ENCODE results near the gene NOTUM. TPM values are rescaled to one million over a fixed set of nuclear protein-coding genes. Genes with fewer than 3 reads are reported as not detected.

The NOTUM gene
- not detected in 2 replicates for total RNA-seq

GRCh38 chr17:81961087-81961511 lies at the start of gene NOTUM:
NOTUM (minus strand) TSS chr17:81961187; CDS start chr17:81960909, 278 bp downstream.

GRCh38 chr17:81977211-81977808 lies 16.3 kb upstream of the NOTUM start, which contains the start of gene ASPSCR1:
ASPSCR1 (plus strand) TSS chr17:81977629; CDS start chr17:81977647, 18 bp downstream.

GRCh38 chr17:81947189-81947588 lies 13.8 kb downstream of the NOTUM start, which contains the start of gene MYADML2:
MYADML2 (minus strand) TSS chr17:81947233; CDS start chr17:81941741, 5,492 bp downstream.

GRCh38 chr17:81927653-81928543 lies 33.1 kb downstream of the NOTUM start, which contains the start of gene MAFG:
MAFG (minus strand) TSS chr17:81927735; CDS start chr17:81923185, 4,550 bp downstream.

GRCh38 chr17:81917565-81918332 lies 43.2 kb downstream of the NOTUM start, which contains the start of gene SIRT7:
SIRT7 (minus strand) TSS chr17:81918176; CDS start chr17:81918131, 45 bp downstream.

GRCh38 chr17:81911277-81911961 lies 49.6 kb downstream of the NOTUM start, which contains the start of gene PCYT2:
PCYT2 (minus strand) TSS chr17:81911399; CDS start chr17:81911355, 44 bp downstream.

Other genes starting within 250 kb of the NOTUM start
- 11.8 and 12.3 TPM in 2 replicates for gene SLC25A10, start 248.9 kb downstream of the NOTUM start, total RNA-seq
- gene GCGR, start 157.0 kb downstream of the NOTUM start, total RNA-seq: not detected in 2 replicates
- 79.1 and 107 TPM in 2 replicates for gene MCRIP1, start 127.9 kb downstream of the NOTUM start, total RNA-seq
- not detected in 2 replicates for gene PPP1R27, start 126.1 kb downstream of the NOTUM start, total RNA-seq
- gene P4HB, start 100.7 kb downstream of the NOTUM start, total RNA-seq: 3,334 and 3,459 TPM in 2 replicates
- gene ARHGDIA, start 89.8 kb downstream of the NOTUM start, total RNA-seq: 303 and 339 TPM in 2 replicates
- gene ALYREF, start 69.6 kb downstream of the NOTUM start, total RNA-seq: 55.6 and 108 TPM in 2 replicates
- gene ANAPC11, start 69.5 kb downstream of the NOTUM start, total RNA-seq: 195 and 225 TPM in 2 replicates
- 6.6 TPM in 1 of 2 replicates, not detected in the other for gene NPB, start 58.9 kb downstream of the NOTUM start, total RNA-seq
- 28.3 and 50.5 TPM in 2 replicates for gene PCYT2, start 49.8 kb downstream of the NOTUM start, total RNA-seq
- gene SIRT7, start 43.0 kb downstream of the NOTUM start, total RNA-seq: 13.1 and 14.3 TPM in 2 replicates
- 12.8 and 18.1 TPM in 2 replicates for gene MAFG, start 33.5 kb downstream of the NOTUM start, total RNA-seq
- gene PYCR1, start 23.9 kb downstream of the NOTUM start, total RNA-seq: 155 and 219 TPM in 2 replicates
- not detected in 2 replicates for gene MYADML2, start 14.0 kb downstream of the NOTUM start, total RNA-seq
- gene ASPSCR1, start 16.4 kb upstream of the NOTUM start, total RNA-seq: 14.3 and 17.8 TPM in 2 replicates
- gene CENPX, start 61.7 kb upstream of the NOTUM start, total RNA-seq: 69.9 and 77.9 TPM in 2 replicates
- 7.9 and 8.8 TPM in 2 replicates for gene LRRC45, start 62.1 kb upstream of the NOTUM start, total RNA-seq
- gene RAC3, start 70.5 kb upstream of the NOTUM start, total RNA-seq: 32.6 and 38.8 TPM in 2 replicates
- 83.4 and 156 TPM in 2 replicates for gene DCXR, start 76.5 kb upstream of the NOTUM start, total RNA-seq
- gene RFNG, start 90.6 kb upstream of the NOTUM start, total RNA-seq: 34.7 and 43.7 TPM in 2 replicates
- gene GPS1, start 90.7 kb upstream of the NOTUM start, total RNA-seq: 91.0 and 91.7 TPM in 2 replicates
- 33.0 and 34.7 TPM in 2 replicates for gene DUS1L, start 104.6 kb upstream of the NOTUM start, total RNA-seq
- 80.9 and 170 TPM in 2 replicates for gene FASN, start 137.0 kb upstream of the NOTUM start, total RNA-seq